Tibial nerve (tissue), 4 donors: ENCODE results near the gene PLA2G15. TPM values are rescaled to one million over a fixed set of nuclear protein-coding genes. Genes with fewer than 3 reads are reported as not detected.

Experiments
- DNase-seq, 2 donors: peaks; one replicate each; pipeline ENCODE4 v3.0.0-alpha.2; 2019; ENCODE audit warnings: low spot score in 2 of 2
- H3K27ac ChIP-seq, 4 donors: fragments of 200-600 bp; sonication (generic) in 3 of 4; one replicate each; pipeline ENCODE4 v1.5.1; 2017 to 2019; ENCODE audit warnings: mild to moderate bottlenecking in 1 of 4
- H3K27me3 ChIP-seq, 2 donors: fragments of 200-600 bp; sonication (generic) in 1 of 2; one replicate each; pipeline versions ENCODE4 v1.5.1 to v1.6.0; 2017 to 2019
- H3K36me3 ChIP-seq, 3 donors: fragments of 200-600 bp; sonication (generic); one replicate each; pipeline ENCODE4 v1.5.1; 2018 to 2019
- H3K4me1 ChIP-seq, 4 donors: fragments of 200-600 bp; sonication (generic) in 3 of 4; one replicate each; pipeline ENCODE4 v1.5.1; 2017 to 2019
- H3K4me3 ChIP-seq, 4 donors: fragments of 200-600 bp; sonication (generic) in 3 of 4; one replicate each; pipeline ENCODE4 v1.5.1; 2017 to 2019; ENCODE audit warnings: mild to moderate bottlenecking in 1 of 4, moderate library complexity in 1 of 4
- H3K9me3 ChIP-seq, 4 donors: fragments of 200-600 bp; sonication (generic) in 3 of 4; one replicate each; pipeline ENCODE4 v1.5.1; 2017 to 2019
- EP300 ChIP-seq, 2 donors: sonication (generic); formaldehyde crosslinking; IDR thresholded peaks; one replicate each; pipeline ENCODE4 v1.6.1; 2017; ENCODE audit warnings: antibody characterized with exemption in 2 of 2, mild to moderate bottlenecking in 1 of 2
- POLR2A ChIP-seq, 2 donors: fragments of 450-650 bp; IDR thresholded peaks; one replicate each; pipeline ENCODE4 v1.6.1; 2017; ENCODE audit warnings: antibody characterized with exemption in 2 of 2, mild to moderate bottlenecking in 2 of 2, moderate library complexity in 2 of 2
- WGBS, 2 donors: methylation state at CpG; one replicate each; pipeline ENCODE4 v1.1.5; 2018; 5-methylcytosine and 5-hydroxymethylcytosine counted together
- total RNA-seq, 4 donors: library from RNA; depleted of rRNA; stranded (reverse); fragments of >200 nt; gene quantifications; one replicate each; pipeline ENCODE4 v1.1.0, GENCODE V29; 2016
- TF ChIP-seq, protein P1 (sequence below), 5 experiments: fragments of 200-600 bp in 3 of 5; fragments of 450-650 bp in 2 of 5; sonication (generic) in 3 of 5; IDR thresholded peaks; one replicate each; pipeline ENCODE4 v1.5.1; 2016 to 2019; ENCODE audit warnings: antibody characterized with exemption in 5 of 5, mild to moderate bottlenecking in 3 of 5, moderate library complexity in 2 of 5

PLA2G15 gene
- total RNA-seq, 4 donors from 2014 or later = 26.0 to 51.3 (median 30.2) TPM

DNA sequence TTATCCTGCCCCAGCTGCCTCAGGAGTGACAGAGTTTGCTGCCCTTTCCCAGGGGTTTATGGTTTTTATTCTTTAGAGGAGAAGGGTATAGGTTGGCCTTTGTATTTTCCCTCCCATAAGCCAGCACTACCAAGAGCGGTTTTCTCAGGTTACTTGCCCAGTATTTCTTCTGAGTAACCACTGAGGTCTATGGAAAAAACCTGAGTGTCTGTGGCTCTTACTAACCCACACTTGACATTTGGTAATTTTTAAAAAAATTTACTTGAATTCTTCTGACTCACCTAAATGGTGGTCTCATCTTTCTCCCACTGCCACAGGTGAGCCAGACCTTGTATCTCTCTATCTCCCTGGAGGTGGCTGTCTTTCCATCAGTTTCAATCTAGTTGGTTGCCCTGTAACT, 25.2 kb downstream of the PLA2G15 start:
- peak overlapping the region in 3 of 4 donors; percentile 7 to 64 (median 50) for H3K27ac ChIP-seq
- no peak overlapping the region for H3K4me3 ChIP-seq
- H3K4me1 ChIP-seq = peaks cover 0 to 48% (median 10%) of the 10 kb centered on the region in 4 donors
- TF ChIP-seq POLR2A (IDR thresholded peaks at IDR 0.05) (no peak), EP300 (IDR thresholded peaks at IDR 0.05) (no peak)
- TF ChIP-seq, protein P1, sequence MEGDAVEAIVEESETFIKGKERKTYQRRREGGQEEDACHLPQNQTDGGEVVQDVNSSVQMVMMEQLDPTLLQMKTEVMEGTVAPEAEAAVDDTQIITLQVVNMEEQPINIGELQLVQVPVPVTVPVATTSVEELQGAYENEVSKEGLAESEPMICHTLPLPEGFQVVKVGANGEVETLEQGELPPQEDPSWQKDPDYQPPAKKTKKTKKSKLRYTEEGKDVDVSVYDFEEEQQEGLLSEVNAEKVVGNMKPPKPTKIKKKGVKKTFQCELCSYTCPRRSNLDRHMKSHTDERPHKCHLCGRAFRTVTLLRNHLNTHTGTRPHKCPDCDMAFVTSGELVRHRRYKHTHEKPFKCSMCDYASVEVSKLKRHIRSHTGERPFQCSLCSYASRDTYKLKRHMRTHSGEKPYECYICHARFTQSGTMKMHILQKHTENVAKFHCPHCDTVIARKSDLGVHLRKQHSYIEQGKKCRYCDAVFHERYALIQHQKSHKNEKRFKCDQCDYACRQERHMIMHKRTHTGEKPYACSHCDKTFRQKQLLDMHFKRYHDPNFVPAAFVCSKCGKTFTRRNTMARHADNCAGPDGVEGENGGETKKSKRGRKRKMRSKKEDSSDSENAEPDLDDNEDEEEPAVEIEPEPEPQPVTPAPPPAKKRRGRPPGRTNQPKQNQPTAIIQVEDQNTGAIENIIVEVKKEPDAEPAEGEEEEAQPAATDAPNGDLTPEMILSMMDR (IDR thresholded peaks at IDR 0.05) = no peak
- DNase-seq = no peak
- 0 to 51% methylated on average over 1 of the region's 1 CpG for WGBS, 2 donors
- peaks cover 0 to 18% (median 0%) of the 10 kb centered on the region in 3 donors for H3K36me3 ChIP-seq
- H3K27me3 ChIP-seq = no peaks in the 10 kb centered on the region
- no peaks in the 10 kb centered on the region for H3K9me3 ChIP-seq

DNA sequence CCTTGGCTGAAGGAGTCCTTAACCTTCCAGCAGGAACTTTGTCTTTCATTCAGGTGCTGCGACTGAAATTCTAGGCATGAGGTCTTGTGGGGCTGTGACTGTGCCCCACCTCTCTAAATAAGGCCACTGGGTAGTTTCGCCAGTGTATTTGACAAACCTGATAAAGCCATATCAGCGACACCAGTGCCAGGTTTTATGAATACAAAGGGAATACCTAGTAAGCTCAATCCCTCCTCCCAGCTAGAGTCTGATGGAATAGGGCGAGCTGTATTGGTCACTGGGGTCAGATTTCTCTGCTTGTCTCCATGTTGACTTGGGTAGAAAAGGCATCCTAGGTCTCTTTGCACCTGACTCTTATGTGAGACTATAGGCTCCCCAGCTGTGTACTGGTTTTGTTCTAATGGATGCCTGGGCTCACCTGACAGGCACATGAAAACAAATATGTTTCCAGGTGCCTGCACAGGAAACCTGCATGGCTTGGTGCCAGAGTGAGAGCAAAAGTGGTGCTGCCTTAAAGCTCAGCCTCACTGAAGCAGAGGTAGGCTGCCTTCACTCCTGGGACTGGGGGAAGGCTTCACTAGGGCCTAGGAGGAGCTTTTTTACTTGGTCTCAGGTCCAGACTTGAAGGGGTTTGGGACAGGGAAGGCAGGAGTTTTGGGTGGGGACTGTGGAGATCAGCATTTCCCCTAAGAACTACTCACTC, 27.5 kb downstream of the PLA2G15 start:
- Histone ChIP-seq H3K27me3 (no peaks in the 10 kb centered on the region), H3K4me3 (no peak overlapping the region), H3K4me1 (peaks cover 0 to 54% (median 8%) of the 10 kb centered on the region in 4 donors), H3K9me3 (no peaks in the 10 kb centered on the region), H3K27ac (peak overlapping the region in 3 of 4 donors; percentile 10 to 73 (median 43)), H3K36me3 (peaks cover 0 to 21% (median 0%) of the 10 kb centered on the region in 3 donors)
- DNase-seq = no peak
- 94 to 97% methylated on average over 4 of the region's 4 CpGs for WGBS, 2 donors
- no peak for TF ChIP-seq EP300 (IDR thresholded peaks at IDR 0.05)
- TF ChIP-seq POLR2A (IDR thresholded peaks at IDR 0.05) = no peak
- TF ChIP-seq, protein P1 (IDR thresholded peaks at IDR 0.05) = no peak

GRCh38 chr16:68273459-68273858, 28.3 kb downstream of the PLA2G15 start:
- H3K36me3 ChIP-seq = peaks cover 0 to 24% (median 0%) of the 10 kb centered on the region in 3 donors
- TF ChIP-seq, protein P1 (IDR thresholded peaks at IDR 0.05) = no peak
- TF ChIP-seq EP300 (IDR thresholded peaks at IDR 0.05) (no peak), POLR2A (IDR thresholded peaks at IDR 0.05) (no peak)
- H3K9me3 ChIP-seq = no peaks in the 10 kb centered on the region
- WGBS, 2 donors = 94 to 95% methylated on average over 5 of the region's 5 CpGs
- H3K4me3 ChIP-seq = no peak overlapping the region
- H3K27ac ChIP-seq = peak overlapping the region in 3 of 4 donors; percentile 10 to 73 (median 43)
- no peak for DNase-seq
- no peaks in the 10 kb centered on the region for H3K27me3 ChIP-seq
- peaks cover 0 to 52% (median 8%) of the 10 kb centered on the region in 4 donors for H3K4me1 ChIP-seq

GRCh38 chr16:68273896-68274295, 28.7 kb downstream of the PLA2G15 start:
- H3K4me3 ChIP-seq = no peak overlapping the region
- peaks cover 0 to 24% (median 0%) of the 10 kb centered on the region in 3 donors for H3K36me3 ChIP-seq
- 92% methylated on average over 8 of the region's 8 CpGs for WGBS, 2 donors

DNA sequence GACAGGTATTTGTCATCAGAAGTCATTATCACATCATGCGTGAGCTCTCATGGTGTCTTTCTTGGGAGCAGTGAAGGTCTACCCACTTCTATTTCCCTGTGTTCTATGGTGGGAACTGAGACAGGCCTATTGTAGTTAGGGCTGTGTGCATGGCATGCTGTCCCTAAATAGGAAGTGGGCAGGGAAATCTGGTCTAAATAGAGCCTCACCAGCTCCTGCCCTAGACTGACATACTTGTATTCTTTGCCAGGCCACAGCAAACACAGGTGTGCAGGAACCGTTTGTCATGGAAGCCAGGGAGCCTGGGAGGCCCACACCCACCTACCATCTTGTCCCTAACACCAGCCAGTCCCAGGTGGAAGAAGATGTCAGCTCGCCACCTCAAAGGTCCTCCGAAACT, 29.3 kb downstream of the PLA2G15 start:
- 83 to 100% methylated on average over 4 of the region's 4 CpGs for whole genome bisulfite sequencing, 2 donors
- H3K36me3 ChIP-seq = peaks cover 0 to 24% (median 0%) of the 10 kb centered on the region in 3 donors
- TF ChIP-seq POLR2A (IDR thresholded peaks at IDR 0.05) (no peak), EP300 (IDR thresholded peaks at IDR 0.05) (no peak)
- TF ChIP-seq, protein P1 (IDR thresholded peaks at IDR 0.05) = no peak
- H3K27me3 ChIP-seq = no peaks in the 10 kb centered on the region
- no peak for DNase-seq
- peaks cover 0 to 46% (median 8%) of the 10 kb centered on the region in 4 donors for H3K4me1 ChIP-seq
- no peak overlapping the region for H3K4me3 ChIP-seq
- no peaks in the 10 kb centered on the region for H3K9me3 ChIP-seq
- peak overlapping the region in 1 of 4 donors; percentile 73 for H3K27ac ChIP-seq

More at GRCh38 chr16:68273896-68274295, 28.7 kb downstream of the PLA2G15 start:
- Histone ChIP-seq H3K4me1 (peaks cover 0 to 48% (median 8%) of the 10 kb centered on the region in 4 donors), H3K27me3 (no peaks in the 10 kb centered on the region), H3K27ac (peak overlapping the region in 1 of 4 donors; percentile 73), H3K9me3 (no peaks in the 10 kb centered on the region)
- no peak for DNase-seq
- TF ChIP-seq EP300 (IDR thresholded peaks at IDR 0.05) (no peak), POLR2A (IDR thresholded peaks at IDR 0.05) (no peak)
- TF ChIP-seq, protein P1 (IDR thresholded peaks at IDR 0.05) = no peak
